AG10803 (cell line): Measurements from ENCODE around the gene POLA1.

ENCODE experiments used
- DNase-seq: peaks from one replicate; pipeline ENCODE4 v3.0.0; 2010; ENCODE audit warnings: low read depth
- H3K4me3 ChIP-seq: 2 replicates; pipeline ENCODE4 v1.5.1; 2011; ENCODE audit warnings: mild to moderate bottlenecking, low read length, control low read depth
- TF ChIP-seq, protein P1 (sequence below): conservative IDR thresholded peaks from 2 replicates; pipeline ENCODE4 v1.5.1; 2011; ENCODE audit warnings: mild to moderate bottlenecking, low read length, control low read depth, inconsistent platforms

POLA1 gene

DNA sequence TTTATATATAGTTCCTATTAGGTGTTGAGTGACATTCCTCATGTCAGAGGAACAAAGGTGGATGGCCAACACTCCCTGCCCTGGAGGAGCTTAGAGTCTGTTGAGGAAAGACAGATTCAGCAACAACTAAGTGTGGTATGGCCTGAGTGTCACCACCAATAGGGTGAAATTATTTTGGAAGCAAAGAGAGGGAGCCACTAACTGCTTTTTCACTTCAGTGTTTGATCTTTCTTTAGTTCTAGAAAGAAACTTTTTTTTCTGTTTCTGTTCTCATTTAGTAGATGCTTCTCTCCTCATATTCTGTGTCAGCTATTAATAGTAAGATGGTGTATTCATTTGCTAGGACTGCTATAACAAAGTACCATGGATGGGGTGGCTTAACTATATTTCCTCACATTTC is 240.6 kb downstream of the POLA1 start:
- H3K4me3 ChIP-seq = no peak overlapping the region
- no peak for DNase-seq
- TF ChIP-seq, protein P1, sequence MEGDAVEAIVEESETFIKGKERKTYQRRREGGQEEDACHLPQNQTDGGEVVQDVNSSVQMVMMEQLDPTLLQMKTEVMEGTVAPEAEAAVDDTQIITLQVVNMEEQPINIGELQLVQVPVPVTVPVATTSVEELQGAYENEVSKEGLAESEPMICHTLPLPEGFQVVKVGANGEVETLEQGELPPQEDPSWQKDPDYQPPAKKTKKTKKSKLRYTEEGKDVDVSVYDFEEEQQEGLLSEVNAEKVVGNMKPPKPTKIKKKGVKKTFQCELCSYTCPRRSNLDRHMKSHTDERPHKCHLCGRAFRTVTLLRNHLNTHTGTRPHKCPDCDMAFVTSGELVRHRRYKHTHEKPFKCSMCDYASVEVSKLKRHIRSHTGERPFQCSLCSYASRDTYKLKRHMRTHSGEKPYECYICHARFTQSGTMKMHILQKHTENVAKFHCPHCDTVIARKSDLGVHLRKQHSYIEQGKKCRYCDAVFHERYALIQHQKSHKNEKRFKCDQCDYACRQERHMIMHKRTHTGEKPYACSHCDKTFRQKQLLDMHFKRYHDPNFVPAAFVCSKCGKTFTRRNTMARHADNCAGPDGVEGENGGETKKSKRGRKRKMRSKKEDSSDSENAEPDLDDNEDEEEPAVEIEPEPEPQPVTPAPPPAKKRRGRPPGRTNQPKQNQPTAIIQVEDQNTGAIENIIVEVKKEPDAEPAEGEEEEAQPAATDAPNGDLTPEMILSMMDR = no peak

DNA sequence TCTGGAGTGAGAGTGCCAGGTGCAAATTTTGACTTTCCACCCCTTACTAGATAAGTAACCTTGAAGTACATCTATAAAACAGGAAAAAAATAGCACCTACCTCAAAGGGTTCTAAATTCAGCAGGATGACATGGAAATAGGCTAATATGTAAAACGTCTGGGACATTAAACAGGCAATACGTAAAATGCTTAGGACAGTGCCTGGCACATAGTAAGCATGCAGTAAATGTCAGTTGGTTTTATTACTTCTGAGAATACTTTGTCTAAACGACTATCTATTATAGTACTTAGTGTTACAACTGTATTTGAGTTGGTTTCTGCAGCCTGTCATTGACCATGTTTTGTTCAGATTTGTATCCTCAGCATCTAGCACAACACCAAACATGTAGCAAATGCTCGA is 251.3 kb downstream of the POLA1 start:
- DNase-seq = no peak
- TF ChIP-seq, protein P1 = no peak
- no peak overlapping the region for H3K4me3 ChIP-seq

DNA sequence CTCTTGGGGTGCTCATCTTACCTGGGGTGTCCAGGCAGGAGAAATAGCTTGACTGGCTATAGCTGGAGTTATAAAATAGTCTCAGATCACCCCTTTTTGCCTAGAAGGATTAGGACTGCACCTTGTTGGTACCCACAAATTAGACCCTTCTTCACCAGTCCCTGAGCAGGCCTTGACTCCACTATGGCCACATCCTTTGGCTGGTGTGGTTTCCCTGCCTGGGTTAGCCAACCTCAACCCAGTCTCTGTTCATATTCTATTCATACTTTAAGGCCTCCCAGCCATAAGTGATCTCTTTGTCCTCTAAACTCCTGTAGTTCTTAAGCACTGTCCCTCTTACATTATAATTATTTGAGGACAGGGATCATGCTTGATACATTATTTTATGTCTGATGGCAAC is 252.7 kb downstream of the POLA1 start:
- no peak overlapping the region for H3K4me3 ChIP-seq
- TF ChIP-seq, protein P1 = no peak
- DNase-seq = no peak

DNA sequence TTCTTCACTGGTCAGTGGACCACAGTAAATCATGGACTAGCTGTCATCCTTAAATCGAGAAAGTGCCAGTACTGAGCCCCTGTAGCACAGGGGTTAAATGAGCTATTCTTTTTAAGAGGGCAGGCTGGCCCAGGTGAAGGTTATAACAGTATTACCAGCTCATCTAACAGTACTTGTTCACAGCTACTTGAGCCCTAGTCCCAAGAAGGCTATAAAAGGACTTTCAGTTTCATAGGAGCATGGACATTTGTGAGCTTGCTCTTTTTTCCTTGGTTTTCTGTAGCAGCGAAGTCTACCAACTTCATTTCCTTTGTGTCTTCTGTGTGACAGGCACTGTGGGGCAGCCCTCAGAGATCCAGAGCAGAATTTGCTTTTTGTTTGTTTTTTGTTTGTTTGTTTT is 261.0 kb downstream of the POLA1 start:
- TF ChIP-seq, protein P1 = no peak
- no peak for DNase-seq
- no peak overlapping the region for H3K4me3 ChIP-seq

DNA sequence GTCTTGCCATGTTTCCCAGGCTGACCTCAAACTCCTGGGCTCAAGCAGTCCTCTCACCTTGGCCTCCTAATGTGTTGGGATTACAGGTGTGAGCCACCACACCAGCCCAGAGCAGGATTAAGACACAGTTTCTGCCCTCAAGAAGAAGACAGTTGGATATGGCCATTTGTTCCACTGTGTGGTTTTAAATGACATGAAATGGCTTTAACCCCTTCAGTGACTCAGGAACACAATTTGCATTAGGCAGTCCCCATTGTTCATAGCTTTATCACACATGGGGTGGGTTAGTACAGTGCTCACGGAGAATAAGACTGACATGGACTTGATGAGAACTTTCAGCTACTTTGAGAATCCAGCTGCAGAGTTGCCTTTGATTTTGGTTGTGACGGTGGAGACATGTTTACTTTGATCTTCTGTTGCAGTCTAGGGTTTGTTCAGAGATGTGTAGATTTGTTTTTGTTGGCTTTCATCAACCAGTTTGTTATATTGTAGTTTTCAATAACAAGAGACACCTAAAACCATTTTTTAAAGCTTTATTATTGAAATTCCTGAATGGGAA is 261.7 kb downstream of the POLA1 start:
- no peak for DNase-seq
- TF ChIP-seq, protein P1 = no peak
- no peak overlapping the region for H3K4me3 ChIP-seq

DNA sequence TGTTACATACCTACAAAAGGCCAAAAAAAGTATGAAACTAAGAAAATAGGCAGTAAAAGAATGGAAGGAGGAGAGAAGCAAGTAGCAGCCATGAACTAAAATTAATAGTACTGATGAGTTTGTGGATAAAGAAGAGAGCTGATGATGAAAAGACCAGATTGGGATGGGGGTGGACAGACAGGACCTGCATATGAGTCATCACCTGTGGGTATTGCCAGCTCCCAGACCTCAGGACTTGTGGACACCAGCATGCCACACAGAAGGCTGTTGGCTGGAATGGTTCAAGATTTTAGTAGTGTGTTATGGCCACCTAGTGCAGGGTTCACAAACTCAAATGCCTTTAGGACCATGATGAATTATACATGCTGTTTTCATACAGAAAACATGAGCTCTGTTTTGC is 263.1 kb downstream of the POLA1 start:
- TF ChIP-seq, protein P1 = no peak
- no peak overlapping the region for H3K4me3 ChIP-seq
- peak; percentile 40 for DNase-seq

DNA sequence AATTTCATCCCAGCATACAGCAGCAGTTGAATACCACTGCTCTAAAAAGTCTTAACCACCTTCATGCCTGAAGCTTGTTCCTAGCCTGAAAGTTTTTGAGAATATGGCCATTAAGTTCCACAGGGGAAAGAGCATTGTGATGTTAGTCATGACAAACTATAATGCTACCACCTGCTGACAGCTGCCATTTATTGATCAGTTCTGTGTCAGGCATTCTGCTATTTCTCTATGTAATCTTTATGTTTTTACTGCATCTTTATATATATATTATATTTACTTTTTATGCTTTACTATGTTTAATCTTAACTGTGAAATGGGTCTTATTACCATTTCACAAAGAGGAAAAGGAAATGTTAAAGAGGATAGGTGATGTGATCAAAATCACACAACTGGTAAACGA is 268.1 kb downstream of the POLA1 start:
- TF ChIP-seq, protein P1 = no peak
- H3K4me3 ChIP-seq = no peak overlapping the region
- DNase-seq = no peak
